Glutamatergic neuron (in vitro differentiated cells): ENCODE results near the gene CACNB2. TPM values are rescaled to one million over a fixed set of nuclear protein-coding genes. Genes with fewer than 3 reads are reported as not detected.

Experiments used
- DNase-seq: peaks from one replicate; pipeline ENCODE4 v3.0.0; 2022
- H3K27ac Mint-ChIP-seq: one replicate; pipeline ENCODE4 v1.8.0; 2020; ENCODE audit warnings: mild to moderate bottlenecking, mixed read lengths, inconsistent platforms; ENCODE audit not compliant: unreplicated experiment
- H3K27me3 Mint-ChIP-seq: one replicate; pipeline ENCODE4 v1.8.0; 2020; ENCODE audit warnings: mild to moderate bottlenecking, moderate library complexity, mixed read lengths, inconsistent platforms; ENCODE audit not compliant: unreplicated experiment
- H3K36me3 Mint-ChIP-seq: one replicate; pipeline ENCODE4 v1.8.0; 2020; ENCODE audit warnings: mild to moderate bottlenecking, mixed read lengths, inconsistent platforms; ENCODE audit not compliant: unreplicated experiment
- H3K4me1 Mint-ChIP-seq: one replicate; pipeline ENCODE4 v1.8.0; 2020; ENCODE audit warnings: mild to moderate bottlenecking, low read depth, mixed read lengths, inconsistent platforms; ENCODE audit not compliant: unreplicated experiment
- H3K4me3 Mint-ChIP-seq: one replicate; pipeline ENCODE4 v1.8.0; 2020; ENCODE audit warnings: mild to moderate bottlenecking, mixed read lengths, inconsistent platforms; ENCODE audit not compliant: unreplicated experiment
- H3K9me3 Mint-ChIP-seq: one replicate; pipeline ENCODE4 v1.8.0; 2020; ENCODE audit warnings: mild to moderate bottlenecking, moderate library complexity, mixed read lengths, inconsistent platforms; ENCODE audit not compliant: unreplicated experiment
- total RNA-seq: library from RNA; stranded (reverse); fragmentation: NEBNext Ultra II Directional; extraction: Animal tissue kit (Norgen Biotek cat#: 25700); gene quantifications from one replicate; pipeline ENCODE4 v1.2.1, GENCODE V29; 2021; ENCODE audit not compliant: unreplicated experiment
- TF ChIP-seq, protein P1 (sequence below): fragments of 200-600 bp; sonication (generic); IDR thresholded peaks from one replicate; pipeline ENCODE4 v1.5.0; 2021; ENCODE audit not compliant: partially characterized antibody, unreplicated experiment

CACNB2 gene
- total RNA-seq, 1 donor from 2014 or later, result 3.2 TPM

DNA sequence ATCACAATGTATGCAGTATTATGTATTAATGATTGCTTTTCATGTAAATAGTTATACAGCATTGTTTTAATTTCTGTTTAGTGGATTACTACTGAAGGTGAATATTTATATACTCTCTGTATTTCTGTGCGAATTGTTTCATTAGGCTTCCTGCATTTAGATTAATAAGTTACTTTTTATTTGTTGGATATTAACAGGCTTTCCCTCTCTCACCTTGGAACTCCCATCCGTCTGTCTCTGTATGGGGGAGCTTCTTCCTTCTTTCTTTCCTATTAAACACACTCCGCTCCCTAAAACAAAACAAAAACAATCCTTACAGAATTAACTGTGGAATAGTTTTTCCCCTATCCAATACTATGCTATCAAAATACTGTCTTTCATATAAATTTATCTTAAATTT, 205.1 kb downstream of the CACNB2 start:
- no peak for DNase-seq
- no peak overlapping the region for H3K27ac Mint-ChIP-seq
- peaks cover 8% of the 10 kb centered on the region for H3K4me1 Mint-ChIP-seq
- peaks cover 2% of the 10 kb centered on the region for H3K9me3 Mint-ChIP-seq
- no peaks in the 10 kb centered on the region for H3K36me3 Mint-ChIP-seq
- H3K4me3 Mint-ChIP-seq, result no peak overlapping the region
- H3K27me3 Mint-ChIP-seq, result no peaks in the 10 kb centered on the region
- TF ChIP-seq, protein P1, sequence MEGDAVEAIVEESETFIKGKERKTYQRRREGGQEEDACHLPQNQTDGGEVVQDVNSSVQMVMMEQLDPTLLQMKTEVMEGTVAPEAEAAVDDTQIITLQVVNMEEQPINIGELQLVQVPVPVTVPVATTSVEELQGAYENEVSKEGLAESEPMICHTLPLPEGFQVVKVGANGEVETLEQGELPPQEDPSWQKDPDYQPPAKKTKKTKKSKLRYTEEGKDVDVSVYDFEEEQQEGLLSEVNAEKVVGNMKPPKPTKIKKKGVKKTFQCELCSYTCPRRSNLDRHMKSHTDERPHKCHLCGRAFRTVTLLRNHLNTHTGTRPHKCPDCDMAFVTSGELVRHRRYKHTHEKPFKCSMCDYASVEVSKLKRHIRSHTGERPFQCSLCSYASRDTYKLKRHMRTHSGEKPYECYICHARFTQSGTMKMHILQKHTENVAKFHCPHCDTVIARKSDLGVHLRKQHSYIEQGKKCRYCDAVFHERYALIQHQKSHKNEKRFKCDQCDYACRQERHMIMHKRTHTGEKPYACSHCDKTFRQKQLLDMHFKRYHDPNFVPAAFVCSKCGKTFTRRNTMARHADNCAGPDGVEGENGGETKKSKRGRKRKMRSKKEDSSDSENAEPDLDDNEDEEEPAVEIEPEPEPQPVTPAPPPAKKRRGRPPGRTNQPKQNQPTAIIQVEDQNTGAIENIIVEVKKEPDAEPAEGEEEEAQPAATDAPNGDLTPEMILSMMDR, result no peak

DNA sequence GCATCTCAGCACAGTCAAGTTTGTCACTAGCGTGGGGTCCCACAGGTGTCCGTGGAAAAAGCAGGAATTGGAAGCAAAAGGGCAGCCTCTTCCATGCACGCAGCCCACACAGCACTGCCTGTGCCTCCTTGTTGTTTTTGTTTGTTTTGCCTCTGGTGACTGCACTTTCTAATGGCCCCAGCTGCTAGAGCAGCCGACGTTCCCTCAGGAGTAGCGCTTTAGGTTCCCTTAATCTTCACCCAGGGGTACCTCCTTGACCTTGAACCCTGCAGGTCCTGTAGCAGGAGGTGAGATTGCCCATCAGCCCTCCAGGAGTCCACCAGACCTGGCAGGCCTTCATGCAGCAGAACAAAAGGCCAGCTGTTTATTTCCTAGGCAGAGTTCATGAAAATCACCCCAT, 210.1 kb downstream of the CACNB2 start:
- TF ChIP-seq, protein P1, result no peak
- no peak for DNase-seq
- peaks cover 2% of the 10 kb centered on the region for H3K27me3 Mint-ChIP-seq
- peaks cover 4% of the 10 kb centered on the region for H3K9me3 Mint-ChIP-seq
- H3K4me1 Mint-ChIP-seq, result peaks cover 13% of the 10 kb centered on the region
- H3K36me3 Mint-ChIP-seq, result no peaks in the 10 kb centered on the region
- H3K27ac Mint-ChIP-seq, result peak overlapping the region; percentile 46
- H3K4me3 Mint-ChIP-seq, result no peak overlapping the region

DNA sequence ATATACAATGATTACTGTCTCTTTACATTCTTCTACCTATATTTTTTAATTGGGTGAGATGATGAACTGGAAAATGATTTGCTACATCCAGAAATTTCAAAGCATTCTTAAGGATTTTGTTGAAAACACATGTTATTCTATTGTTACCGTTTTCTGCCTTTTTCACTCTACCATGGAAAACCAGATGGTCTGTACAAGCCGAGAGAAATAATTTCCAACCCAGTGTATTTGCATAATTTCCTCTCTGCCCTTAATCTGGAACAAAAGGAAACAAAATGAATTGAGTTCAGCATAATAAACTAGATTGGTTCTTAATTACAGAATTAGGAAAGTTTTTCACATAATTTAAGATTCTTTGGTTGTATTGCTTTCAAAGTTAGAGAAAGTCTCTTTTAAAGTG, 211.2 kb downstream of the CACNB2 start:
- peaks cover 2% of the 10 kb centered on the region for H3K27me3 Mint-ChIP-seq
- no peak overlapping the region for H3K27ac Mint-ChIP-seq
- no peak for DNase-seq
- no peaks in the 10 kb centered on the region for H3K36me3 Mint-ChIP-seq
- no peak overlapping the region for H3K4me3 Mint-ChIP-seq
- peaks cover 4% of the 10 kb centered on the region for H3K9me3 Mint-ChIP-seq
- peaks cover 13% of the 10 kb centered on the region for H3K4me1 Mint-ChIP-seq
- TF ChIP-seq, protein P1, result no peak

DNA sequence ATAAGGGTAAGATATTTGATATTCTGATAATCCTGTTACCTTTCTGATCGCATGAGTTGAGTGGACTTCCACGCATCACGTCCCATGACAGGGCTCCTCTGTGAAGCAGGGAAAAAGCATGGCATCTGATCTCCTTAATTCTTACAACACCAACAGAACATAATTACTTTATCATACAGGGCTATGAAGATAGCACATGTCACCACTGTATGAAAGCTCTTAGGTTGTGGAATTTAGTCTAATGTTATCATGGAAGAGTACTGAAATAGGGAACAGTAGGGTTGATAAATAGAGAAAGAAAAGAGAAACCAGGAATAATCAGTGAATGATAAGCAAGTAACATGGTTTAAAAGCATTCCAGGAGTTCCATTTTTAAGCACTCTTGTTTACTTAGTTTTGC, 212.0 kb downstream of the CACNB2 start:
- H3K4me1 Mint-ChIP-seq, result peaks cover 13% of the 10 kb centered on the region
- no peak overlapping the region for H3K4me3 Mint-ChIP-seq
- TF ChIP-seq, protein P1, result no peak
- H3K36me3 Mint-ChIP-seq, result no peaks in the 10 kb centered on the region
- H3K27me3 Mint-ChIP-seq, result peaks cover 2% of the 10 kb centered on the region
- peaks cover 4% of the 10 kb centered on the region for H3K9me3 Mint-ChIP-seq
- no peak for DNase-seq
- no peak overlapping the region for H3K27ac Mint-ChIP-seq

DNA sequence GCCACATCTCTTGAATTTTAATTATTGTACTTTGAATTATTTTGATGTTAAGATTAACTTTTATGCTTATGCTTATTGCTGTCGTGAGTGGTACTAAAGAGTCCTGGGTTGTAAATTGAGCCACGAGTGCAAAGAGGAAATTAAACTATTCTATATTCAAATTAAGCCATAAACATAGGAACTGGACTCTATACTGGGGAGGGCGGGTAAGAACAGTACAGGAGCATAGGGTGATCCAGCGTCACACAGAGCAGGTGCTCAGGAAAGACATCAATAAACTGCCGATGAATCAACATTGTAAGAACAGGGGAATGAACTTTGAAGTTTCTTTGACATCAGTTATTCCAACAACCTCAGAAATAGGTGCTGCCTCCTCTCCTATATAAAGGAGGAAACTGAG, 219.6 kb downstream of the CACNB2 start:
- Mint-ChIP-seq H3K9me3 (no peaks in the 10 kb centered on the region), H3K4me3 (no peak overlapping the region), H3K27me3 (no peaks in the 10 kb centered on the region), H3K36me3 (no peaks in the 10 kb centered on the region), H3K27ac (no peak overlapping the region), H3K4me1 (peaks cover 4% of the 10 kb centered on the region)
- DNase-seq, result no peak
- TF ChIP-seq, protein P1, result no peak
